Stimulated activated CD8-positive, alpha-beta memory T cell treated with anti-CD3 and anti-CD28 coated beads, Interleukin-12 subunit alpha, Interleukin-12 subunit beta, amount 100 ng/mL, for 1 hour (primary cell): ENCODE results near the gene CCDC6.
"Not testable (repeated sequence)": the region's sequence is repeated elsewhere in the genome, so short reads cannot be mapped to it uniquely, and the experiment has no call there.

Experiments used
- DNase-seq: peaks from one replicate; pipeline ENCODE4 v3.0.0-alpha.2; 2020; ENCODE audit warnings: low read depth

Gene CCDC6

GRCh38 chr10:59906417-59907202 is at the start of gene CCDC6:
Gene CCDC6, minus strand, starts transcription at chr10:59906556. Its CDS starts 132 bp downstream, at chr10:59906424.
- DNase-seq: peak; percentile 87

DNA sequence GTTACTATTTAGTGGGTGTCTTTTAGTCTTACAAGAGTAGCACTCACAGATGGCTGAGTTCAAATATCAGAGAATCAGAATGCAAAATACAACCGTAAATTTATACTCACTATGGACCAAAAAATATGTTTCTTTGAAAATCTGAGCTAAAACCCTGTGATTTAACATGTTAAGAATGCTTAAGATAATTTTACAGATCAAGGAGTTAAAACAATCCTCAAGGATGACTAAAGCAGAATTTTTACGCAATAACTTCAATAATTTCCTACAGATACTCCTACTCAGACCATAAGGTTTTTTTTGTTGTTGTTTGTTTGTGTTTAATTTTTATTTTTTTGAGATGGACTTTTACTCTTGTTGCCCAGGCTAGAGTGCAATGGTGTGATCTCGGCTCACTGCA is 47.9 kb upstream of the CCDC6 start:
- no peak for DNase-seq

GRCh38 chr10:59953711-59954110 is 47.4 kb upstream of the CCDC6 start:
- not testable (repeated sequence) for DNase-seq

DNA sequence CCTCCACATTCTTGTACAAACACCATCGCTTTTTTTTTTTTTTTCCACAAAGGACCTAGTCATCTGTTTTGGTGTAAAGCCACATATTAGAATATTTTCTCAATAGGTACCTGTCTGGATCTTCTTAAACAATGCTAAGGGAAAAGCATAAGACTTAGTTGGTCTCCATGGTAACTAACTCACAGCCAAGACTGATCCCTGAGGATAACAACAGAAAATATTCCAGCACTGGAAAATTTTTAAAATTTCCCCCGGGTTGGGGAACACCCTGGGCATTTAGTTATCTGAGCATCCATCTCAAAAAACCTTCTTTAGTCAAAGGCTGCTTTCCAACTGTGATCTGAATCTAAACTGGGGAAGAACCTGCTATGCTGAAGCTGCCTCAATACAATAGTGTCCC is 43.7 kb upstream of the CCDC6 start:
- DNase-seq: no peak

GRCh38 chr10:59949608-59950007 is 43.3 kb upstream of the CCDC6 start:
- DNase-seq: no peak

GRCh38 chr10:59945991-59946390 is 39.6 kb upstream of the CCDC6 start:
- no peak for DNase-seq

DNA sequence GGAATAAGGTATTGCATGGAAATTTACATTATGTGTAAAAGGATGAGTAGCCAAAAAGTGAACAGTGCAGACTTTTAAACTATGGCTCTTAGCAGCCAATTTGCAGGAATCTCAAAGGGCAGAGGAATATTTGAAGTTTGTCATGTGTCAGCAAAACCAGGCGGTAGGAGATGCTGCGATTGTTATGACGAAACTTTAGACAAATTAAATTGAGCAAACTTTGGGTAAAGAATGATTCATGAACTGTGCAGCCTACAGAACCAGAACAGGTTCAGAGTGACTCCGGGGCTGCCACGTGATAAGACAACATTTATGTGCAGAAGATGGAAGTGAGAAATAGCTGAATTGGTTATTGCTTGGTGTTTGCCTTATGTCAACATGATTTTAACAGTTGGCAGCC is 39.2 kb upstream of the CCDC6 start:
- DNase-seq: no peak

DNA sequence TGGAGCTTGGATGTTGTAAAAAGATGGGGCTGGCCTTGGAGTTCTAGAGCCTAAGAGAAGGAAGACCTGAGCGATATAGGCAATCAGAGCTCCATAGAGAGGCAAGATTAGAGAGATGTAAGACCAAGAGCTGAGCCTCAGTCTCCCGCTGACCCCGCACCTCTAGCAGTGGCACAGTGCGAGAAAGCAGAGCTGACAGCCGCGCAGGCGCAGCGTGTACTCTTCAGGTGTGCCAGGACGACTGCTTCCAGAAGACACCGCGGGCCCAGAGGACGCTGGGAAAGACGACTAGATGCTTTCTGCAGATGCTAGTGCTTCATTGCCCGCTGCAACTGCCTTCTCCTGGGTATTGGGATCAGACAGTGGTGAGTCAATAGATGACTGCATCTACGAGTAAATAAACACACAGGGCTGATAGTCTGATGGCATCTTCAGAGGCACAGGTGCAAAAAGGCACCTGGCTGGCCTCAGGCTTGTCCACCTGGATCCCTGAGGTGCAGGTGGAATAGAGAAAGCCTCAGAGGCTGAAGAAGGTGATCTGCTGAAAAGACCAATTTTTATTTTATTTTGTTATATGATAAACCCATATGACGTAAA is 38.1 kb upstream of the CCDC6 start:
- DNase-seq: no peak

GRCh38 chr10:59942556-59942955 is 36.2 kb upstream of the CCDC6 start:
- DNase-seq: no peak

DNA sequence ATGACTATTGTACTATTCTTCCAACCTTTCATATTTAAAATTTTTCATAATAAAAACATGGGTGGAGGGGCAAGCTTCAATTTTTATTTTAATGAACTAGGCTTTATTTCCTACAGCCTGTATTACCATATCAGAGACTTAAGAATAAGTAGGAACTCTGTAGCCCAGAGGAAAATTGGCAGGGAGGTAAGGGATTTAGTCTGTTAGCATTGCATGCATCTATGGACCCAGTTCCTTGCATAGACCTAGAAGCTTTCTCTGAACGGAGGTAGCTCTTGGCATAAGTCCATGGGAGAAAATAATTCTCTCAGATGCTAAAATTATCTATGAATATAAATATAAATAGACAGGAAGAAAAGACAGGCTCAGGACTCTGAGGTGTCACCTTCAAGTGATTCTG is 31.4 kb upstream of the CCDC6 start:
- no peak for DNase-seq

DNA sequence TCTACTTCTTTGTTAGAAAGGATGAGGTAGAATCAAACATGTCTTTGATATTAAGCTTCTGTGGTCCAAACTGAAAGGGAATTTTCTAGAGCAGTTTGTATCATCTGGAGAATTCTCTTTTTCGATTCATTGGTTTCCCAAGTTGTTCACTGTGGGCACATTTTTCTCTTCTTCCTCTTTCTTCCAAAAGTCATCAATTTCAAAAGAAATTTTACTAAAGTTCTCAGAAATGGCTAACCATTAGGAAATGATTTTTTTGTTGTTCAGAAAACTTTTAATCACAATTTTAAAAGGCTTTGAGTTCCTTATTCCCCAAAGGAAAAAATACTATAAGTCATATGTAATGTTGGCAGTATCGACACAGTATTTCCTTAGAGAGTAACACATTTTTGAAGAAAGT is 28.3 kb upstream of the CCDC6 start:
- no peak for DNase-seq

GRCh38 chr10:59930788-59931521 is 24.6 kb upstream of the CCDC6 start:
- DNase-seq: not testable (repeated sequence)

- no peak for DNase-seq
These were observed 19.7 kb upstream of the CCDC6 start for GRCh38 chr10:59926086-59926485.

DNA sequence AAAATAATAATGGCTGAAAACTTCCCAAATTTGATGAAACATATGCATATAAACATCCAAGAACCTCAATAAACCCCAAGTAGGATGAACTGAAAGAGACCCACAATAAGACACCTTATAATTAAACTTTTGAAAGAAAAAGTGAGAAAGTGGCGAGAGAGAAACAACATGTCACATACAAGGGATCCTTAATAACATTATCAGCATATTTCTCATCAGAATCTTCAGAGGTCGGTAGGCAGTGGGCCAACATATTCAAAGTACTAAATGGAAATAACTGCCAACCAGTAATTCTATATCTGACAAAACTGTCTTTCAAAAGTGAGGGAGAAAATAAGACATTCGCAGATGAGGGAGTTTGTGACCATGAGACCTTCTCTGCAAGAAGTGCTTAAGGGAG is 16.6 kb upstream of the CCDC6 start:
- DNase-seq: no peak

DNA sequence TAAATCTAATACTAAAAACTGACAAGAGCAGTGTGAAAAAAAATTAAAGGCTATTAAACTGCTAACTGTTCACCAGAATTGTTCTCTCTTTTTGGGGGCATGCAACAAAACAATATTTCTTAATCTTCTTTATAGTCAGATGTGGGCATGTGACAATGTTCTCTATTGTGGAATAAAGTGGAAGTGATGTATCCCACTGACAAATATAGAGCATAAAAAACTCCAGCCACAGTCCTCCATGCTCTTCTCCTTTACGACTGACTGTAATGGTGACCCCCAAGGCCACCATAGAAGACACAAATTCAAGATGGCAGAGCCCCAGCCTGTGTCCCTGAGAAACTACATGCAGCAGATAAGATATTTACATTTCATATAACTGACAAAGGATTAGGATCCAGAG is 11.6 kb upstream of the CCDC6 start:
- no peak for DNase-seq

DNA sequence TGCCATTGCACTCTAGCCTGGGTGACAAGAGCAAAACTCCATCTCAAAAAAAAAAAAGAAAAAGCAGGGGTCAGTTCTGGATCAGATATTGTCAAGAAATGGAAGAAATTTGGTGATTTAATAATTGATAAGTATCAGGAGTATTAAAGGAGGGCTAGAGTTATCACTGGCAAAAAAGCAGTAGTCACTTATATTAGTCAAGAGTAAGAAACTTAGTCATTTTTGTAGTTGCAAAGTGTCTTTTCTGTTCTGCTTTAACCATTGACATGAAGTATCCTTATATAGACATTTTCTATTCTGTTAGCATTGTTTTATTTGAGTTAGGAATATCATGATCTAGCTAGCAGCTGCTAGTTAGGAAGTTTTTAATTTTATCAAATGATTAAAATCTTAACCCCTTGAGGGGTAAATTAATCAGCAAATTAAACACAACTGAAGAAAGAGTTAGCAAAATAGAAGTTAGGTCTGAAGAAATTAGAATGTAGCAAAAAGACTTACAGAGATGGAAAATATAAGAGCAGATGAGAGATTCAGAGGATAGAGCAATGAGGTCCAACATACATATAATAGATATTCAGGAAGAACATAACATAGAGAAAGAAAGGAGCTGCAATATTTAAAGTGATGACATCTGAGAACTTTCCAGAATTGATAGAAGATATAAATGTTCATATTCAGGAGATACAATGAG is 7.3 kb upstream of the CCDC6 start:
- no peak for DNase-seq

DNA sequence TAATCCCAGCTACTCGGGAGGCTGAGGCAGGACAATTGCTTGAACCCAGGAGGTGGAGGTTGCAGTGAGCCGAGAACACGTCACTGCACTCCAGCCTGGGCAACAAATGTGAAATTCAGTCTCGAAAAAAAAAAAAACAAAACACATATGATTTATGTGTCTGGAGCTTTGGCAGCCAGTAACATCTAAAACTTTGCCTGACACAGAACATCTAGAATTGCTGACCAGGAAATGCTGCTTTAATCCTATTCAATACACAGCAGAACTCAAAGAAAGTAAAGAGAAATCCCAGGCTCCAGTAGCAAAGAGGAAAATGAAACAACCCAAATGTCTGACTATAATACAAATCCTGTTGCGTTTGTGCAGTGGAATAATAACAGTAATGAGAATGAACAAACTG is 4.5 kb upstream of the CCDC6 start:
- DNase-seq: no peak

DNA sequence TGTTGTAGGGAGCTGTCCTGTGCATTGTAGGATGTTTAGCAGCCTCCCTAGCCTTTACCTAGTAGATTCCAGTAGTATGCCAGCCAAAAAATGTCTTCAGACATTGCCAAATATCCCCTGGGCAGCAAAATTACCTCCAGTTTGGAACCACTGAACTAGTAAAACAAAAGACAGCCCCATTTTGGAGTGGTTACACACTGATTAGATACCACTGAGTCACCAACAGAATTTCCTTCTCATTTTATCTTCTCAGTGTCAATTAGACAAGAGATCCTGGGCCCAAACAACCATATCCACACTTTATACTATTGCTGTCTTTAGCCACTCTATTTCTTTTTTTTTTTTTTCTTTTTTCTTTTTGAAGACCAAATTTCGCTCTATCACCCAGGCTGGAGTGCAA is 3.5 kb upstream of the CCDC6 start:
- no peak for DNase-seq

DNA sequence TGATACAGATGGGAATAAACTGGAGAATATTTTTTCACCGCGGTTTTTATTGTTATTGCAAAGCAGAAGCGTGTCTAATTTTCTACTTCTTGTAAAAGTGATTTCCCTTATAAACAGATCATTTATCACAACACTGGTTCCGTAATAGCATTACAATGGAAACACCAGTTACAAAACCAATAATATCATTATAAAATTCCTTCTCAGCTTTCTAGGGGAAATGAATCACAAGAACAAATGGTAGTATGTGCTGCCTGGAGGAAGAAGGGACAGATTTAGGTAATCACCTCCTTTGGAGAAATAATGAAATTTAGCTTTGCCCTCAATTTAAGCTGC is 2.4 kb upstream of the CCDC6 start:
- no peak for DNase-seq

- peak; percentile 27 for DNase-seq
These were observed 1.8 kb upstream of the CCDC6 start for GRCh38 chr10:59907918-59908807.

GRCh38 chr10:59907537-59907917 is 1.2 kb upstream of the CCDC6 start:
- no peak for DNase-seq
